Measurements from ENCODE around the gene SNRPF. TPM values are rescaled to one million over a fixed set of nuclear protein-coding genes. Genes with fewer than 3 reads are reported as not detected.
"Not testable (repeated sequence)": the region's sequence is repeated elsewhere in the genome, so short reads cannot be mapped to it uniquely, and the experiment has no call there.

SNRPF gene
- total RNA-seq, 1 donor from 2014 or later: 15.4 TPM

DNA sequence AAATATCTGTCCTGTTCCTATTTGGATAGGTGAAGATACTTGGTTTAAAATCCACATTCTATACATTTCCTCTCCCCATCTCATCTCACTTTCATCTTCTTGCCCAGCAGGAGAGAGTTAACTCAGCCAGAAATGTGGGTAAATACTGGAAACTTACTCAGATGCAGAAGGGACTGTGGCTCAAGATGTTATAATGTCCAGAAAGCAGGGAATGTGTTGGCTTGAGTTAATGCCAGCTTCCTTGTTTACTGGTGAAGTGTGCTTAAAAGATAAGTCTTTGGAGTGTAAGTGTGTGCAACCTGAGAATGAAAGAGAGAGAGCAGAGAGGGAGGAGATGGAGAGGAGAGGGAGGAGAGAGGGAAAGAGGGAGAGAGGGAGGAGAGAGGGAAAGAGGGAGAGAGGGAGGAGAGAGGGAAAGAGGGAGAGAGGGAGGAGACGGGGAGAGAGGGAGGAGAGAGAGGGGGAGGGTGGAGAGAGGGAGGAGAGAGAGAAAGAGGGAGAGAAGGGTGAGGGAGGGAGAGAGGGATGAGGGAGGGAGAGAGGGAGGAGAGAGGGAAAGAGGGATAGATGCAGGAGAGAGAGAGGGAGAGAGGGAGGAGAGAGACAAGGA lies 22.0 kb upstream of the SNRPF start:
- no peak overlapping the region for H3K27ac Mint-ChIP-seq (ENCODE audit: unreplicated experiment)
- H3K4me3 Mint-ChIP-seq (ENCODE audit: unreplicated experiment): no peak overlapping the region
- TF ChIP-seq, protein P1, sequence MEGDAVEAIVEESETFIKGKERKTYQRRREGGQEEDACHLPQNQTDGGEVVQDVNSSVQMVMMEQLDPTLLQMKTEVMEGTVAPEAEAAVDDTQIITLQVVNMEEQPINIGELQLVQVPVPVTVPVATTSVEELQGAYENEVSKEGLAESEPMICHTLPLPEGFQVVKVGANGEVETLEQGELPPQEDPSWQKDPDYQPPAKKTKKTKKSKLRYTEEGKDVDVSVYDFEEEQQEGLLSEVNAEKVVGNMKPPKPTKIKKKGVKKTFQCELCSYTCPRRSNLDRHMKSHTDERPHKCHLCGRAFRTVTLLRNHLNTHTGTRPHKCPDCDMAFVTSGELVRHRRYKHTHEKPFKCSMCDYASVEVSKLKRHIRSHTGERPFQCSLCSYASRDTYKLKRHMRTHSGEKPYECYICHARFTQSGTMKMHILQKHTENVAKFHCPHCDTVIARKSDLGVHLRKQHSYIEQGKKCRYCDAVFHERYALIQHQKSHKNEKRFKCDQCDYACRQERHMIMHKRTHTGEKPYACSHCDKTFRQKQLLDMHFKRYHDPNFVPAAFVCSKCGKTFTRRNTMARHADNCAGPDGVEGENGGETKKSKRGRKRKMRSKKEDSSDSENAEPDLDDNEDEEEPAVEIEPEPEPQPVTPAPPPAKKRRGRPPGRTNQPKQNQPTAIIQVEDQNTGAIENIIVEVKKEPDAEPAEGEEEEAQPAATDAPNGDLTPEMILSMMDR (IDR thresholded peaks at IDR 0.05): no peak
- DNase-seq (ENCODE audit: low spot score): no peak
- H3K27me3 Mint-ChIP-seq (ENCODE audit: low read depth): peaks cover 16% of the 10 kb centered on the region
- peaks cover 5% of the 10 kb centered on the region for H3K4me1 Mint-ChIP-seq (ENCODE audit: low read depth)
- H3K36me3 Mint-ChIP-seq (ENCODE audit: low read depth): no peaks in the 10 kb centered on the region
- no peaks in the 10 kb centered on the region for H3K9me3 Mint-ChIP-seq (ENCODE audit: low read depth)

DNA sequence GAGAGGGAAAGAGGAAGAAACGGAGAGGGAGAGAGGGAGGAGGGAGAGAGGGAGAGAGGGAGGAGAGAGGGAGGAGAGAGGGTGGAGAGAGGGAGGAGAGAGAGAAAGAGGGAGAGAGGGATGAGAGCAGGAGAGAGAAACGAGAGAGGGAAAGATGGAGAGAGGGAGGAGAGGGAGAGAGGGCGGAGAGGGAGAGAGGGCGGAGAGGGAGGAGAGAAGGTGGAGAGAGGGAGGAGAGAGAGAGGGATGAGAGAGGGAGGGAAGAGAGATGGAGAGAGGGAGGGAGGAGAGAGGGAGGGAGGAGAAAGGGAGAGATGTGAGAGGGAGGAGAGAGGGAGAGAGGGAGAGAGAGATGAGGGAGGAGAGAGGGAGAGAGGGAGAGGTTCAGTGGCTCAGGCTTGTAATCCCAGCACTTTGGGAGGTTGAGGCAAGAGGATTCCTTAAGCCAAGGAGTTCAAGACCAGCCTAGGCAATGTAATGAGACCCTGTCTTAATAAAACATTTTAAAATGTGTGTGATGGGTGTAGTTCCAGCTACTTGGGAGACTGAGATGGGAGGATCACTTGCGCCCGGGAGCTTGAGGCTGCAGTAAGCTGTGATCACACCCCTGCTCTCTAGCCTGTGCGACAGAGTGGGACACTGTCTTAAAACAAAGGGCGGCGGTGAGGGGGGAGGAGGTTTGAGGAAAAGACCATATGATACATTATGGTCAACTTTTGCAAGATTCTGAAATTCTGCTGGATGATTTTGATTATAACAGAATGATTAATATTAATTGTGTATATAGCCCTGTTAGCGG lies 21.3 kb upstream of the SNRPF start:
- TF ChIP-seq, protein P1 (IDR thresholded peaks at IDR 0.05): no peak
- Mint-ChIP-seq H3K9me3 (ENCODE audit: low read depth) (no peaks in the 10 kb centered on the region), H3K4me1 (ENCODE audit: low read depth) (peaks cover 5% of the 10 kb centered on the region), H3K27me3 (ENCODE audit: low read depth) (peaks cover 14% of the 10 kb centered on the region), H3K4me3 (ENCODE audit: unreplicated experiment) (no peak overlapping the region), H3K36me3 (ENCODE audit: low read depth) (no peaks in the 10 kb centered on the region), H3K27ac (ENCODE audit: unreplicated experiment) (no peak overlapping the region)
- DNase-seq (ENCODE audit: low spot score): no peak

DNA sequence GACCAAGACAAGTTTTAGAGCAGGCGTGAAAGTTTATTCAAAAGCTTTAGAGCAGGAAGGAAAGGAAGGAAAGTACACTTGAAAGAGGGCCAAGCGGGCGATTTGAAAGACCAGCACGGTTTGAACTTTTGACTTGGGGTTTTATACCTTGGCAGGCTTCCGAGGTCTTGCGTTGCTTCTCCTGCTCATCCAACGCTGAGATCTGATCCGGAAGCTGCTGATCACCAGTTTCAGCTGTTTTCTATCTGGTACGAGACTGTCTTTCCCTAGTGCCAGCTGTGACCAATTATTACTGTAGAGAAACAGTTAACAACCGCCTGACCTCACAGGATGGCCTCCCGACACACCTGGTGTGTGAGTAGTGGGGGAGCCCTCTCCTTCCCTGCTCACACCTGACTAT lies 20.6 kb upstream of the SNRPF start:
- Mint-ChIP-seq H3K36me3 (ENCODE audit: low read depth) (no peaks in the 10 kb centered on the region), H3K9me3 (ENCODE audit: low read depth) (no peaks in the 10 kb centered on the region), H3K4me3 (ENCODE audit: unreplicated experiment) (no peak overlapping the region), H3K4me1 (ENCODE audit: low read depth) (peaks cover 5% of the 10 kb centered on the region), H3K27me3 (ENCODE audit: low read depth) (peaks cover 14% of the 10 kb centered on the region), H3K27ac (ENCODE audit: unreplicated experiment) (no peak overlapping the region)
- TF ChIP-seq, protein P1 (IDR thresholded peaks at IDR 0.05): no peak
- no peak for DNase-seq (ENCODE audit: low spot score)

- not testable (repeated sequence) for H3K4me1 Mint-ChIP-seq (ENCODE audit: low read depth); H3K4me3 Mint-ChIP-seq (ENCODE audit: unreplicated experiment); H3K9me3 Mint-ChIP-seq (ENCODE audit: low read depth); H3K27ac Mint-ChIP-seq (ENCODE audit: unreplicated experiment); H3K36me3 Mint-ChIP-seq (ENCODE audit: low read depth); DNase-seq (ENCODE audit: low spot score)
- H3K27me3 Mint-ChIP-seq (ENCODE audit: low read depth): peaks cover 15% of the 10 kb centered on the region
These were observed 16.3 kb upstream of the SNRPF start for GRCh38 chr12:95842426-95842825.

DNA sequence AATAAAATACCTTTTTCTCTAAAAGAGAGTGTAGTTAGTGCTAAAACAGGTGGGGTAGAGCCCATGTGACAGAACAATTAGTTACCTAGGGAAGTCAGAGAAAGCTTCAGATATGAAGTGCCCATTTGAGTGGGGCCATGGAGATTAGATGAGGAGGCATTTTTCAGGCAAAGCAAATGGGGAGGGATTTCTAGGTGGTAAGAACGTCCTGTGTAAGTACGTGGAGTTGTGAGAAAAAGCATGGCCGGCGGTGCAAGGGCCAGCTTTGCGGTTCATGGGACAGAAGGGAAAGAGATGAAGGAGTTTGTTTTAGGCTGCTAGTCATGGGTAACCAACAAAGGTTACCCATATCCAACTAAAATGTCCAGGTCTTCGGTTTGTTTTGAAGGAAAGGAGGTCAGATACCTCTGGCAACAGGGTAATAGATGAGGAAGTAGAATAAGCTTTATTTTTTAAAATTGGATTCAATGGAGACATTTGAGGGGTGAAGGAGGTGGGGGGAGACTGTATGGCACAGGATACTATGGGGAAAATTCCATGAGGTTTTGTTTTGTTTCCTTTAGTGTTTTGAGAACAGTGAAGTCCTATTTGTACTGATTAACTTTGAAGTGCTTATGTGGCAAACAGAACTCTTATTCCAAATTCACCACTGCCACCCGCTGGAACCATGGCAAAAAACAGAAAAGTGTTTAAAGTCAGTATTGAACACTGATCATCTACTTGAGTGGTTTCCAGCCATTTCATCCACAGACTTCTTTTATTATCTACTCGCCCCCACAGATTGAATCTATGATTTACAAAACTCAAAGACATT lies 10.0 kb upstream of the SNRPF start:
- no peak overlapping the region for H3K27ac Mint-ChIP-seq (ENCODE audit: unreplicated experiment)
- no peak for DNase-seq (ENCODE audit: low spot score)
- peaks cover 17% of the 10 kb centered on the region for H3K27me3 Mint-ChIP-seq (ENCODE audit: low read depth)

More for the DNA sequence above, 10.0 kb upstream of the SNRPF start:
- Mint-ChIP-seq H3K4me1 (ENCODE audit: low read depth) (no peaks in the 10 kb centered on the region), H3K9me3 (ENCODE audit: low read depth) (no peaks in the 10 kb centered on the region), H3K4me3 (ENCODE audit: unreplicated experiment) (no peak overlapping the region), H3K36me3 (ENCODE audit: low read depth) (peaks cover 2% of the 10 kb centered on the region)
- TF ChIP-seq, protein P1 (IDR thresholded peaks at IDR 0.05): peak; percentile 77
